Endodermal cell (in vitro differentiated cells): ENCODE results near the gene MLLT6. TPM values are rescaled to one million over a fixed set of nuclear protein-coding genes. Genes with fewer than 3 reads are reported as not detected.

Experiments used
- DNase-seq: peaks from one replicate; pipeline ENCODE4 v3.0.0-alpha.2; 2017
- H3K27ac ChIP-seq: 2 replicates; pipeline ENCODE4 v1.5.1; 2013; ENCODE audit warnings: mild to moderate bottlenecking, low read depth, low read length, moderate library complexity
- H3K27me3 ChIP-seq: 2 replicates; pipeline ENCODE4 v1.6.1; 2013; ENCODE audit warnings: mild to moderate bottlenecking, low read length, moderate library complexity; ENCODE audit not compliant: insufficient read depth, control insufficient read depth, poor library complexity, severe bottlenecking
- H3K36me3 ChIP-seq: 2 replicates; pipeline ENCODE4 v1.7.0; 2013; ENCODE audit warnings: mild to moderate bottlenecking, low read length, moderate library complexity; ENCODE audit not compliant: control insufficient read depth, insufficient read depth
- H3K4me1 ChIP-seq: one replicate; pipeline ENCODE4 v1.7.0; 2013; ENCODE audit warnings: low read length; ENCODE audit not compliant: control insufficient read depth, insufficient read depth
- H3K4me3 ChIP-seq: 2 replicates; pipeline ENCODE4 v1.5.1; 2013; ENCODE audit warnings: mild to moderate bottlenecking, low read length, moderate library complexity
- H3K9ac ChIP-seq: 2 replicates; pipeline ENCODE4 v1.6.1; 2013; ENCODE audit warnings: mild to moderate bottlenecking, low read length, moderate library complexity; ENCODE audit not compliant: poor library complexity, severe bottlenecking; ENCODE audit errors: extremely low read depth
- H3K9me3 ChIP-seq: 2 replicates; pipeline ENCODE4 v1.6.1; 2013; ENCODE audit warnings: mild to moderate bottlenecking, low read length, moderate library complexity; ENCODE audit not compliant: control insufficient read depth
- H3K27ac Mint-ChIP-seq: 2 replicates; pipeline ENCODE4 v1.8.0; 2020; ENCODE audit warnings: mixed read lengths
- H3K27me3 Mint-ChIP-seq: 2 replicates; pipeline ENCODE4 v1.8.0; 2021; ENCODE audit warnings: mild to moderate bottlenecking, mixed read lengths; ENCODE audit not compliant: insufficient read depth
- H3K36me3 Mint-ChIP-seq: 2 replicates; pipeline ENCODE4 v1.8.0; 2020; ENCODE audit warnings: low read depth, mixed read lengths
- H3K4me1 Mint-ChIP-seq: 2 replicates; pipeline ENCODE4 v1.8.0; 2020; ENCODE audit warnings: mixed read lengths
- H3K4me3 Mint-ChIP-seq: 2 replicates; pipeline ENCODE4 v1.8.0; 2020; ENCODE audit warnings: mild to moderate bottlenecking, moderate library complexity, mixed read lengths
- H3K9me3 Mint-ChIP-seq: 2 replicates; pipeline ENCODE4 v1.8.0; 2020; ENCODE audit warnings: mild to moderate bottlenecking, mixed read lengths
- CTCF ChIP-seq: fragments of 200-600 bp; sonication (generic); conservative IDR thresholded peaks from 2 replicates; pipeline ENCODE4 v1.5.0; 2021; ENCODE audit warnings: antibody characterized with exemption, mild to moderate bottlenecking
- WGBS, 2 experiments: methylation state at CpG; one replicate each; pipeline versions ENCODE4 v1.1.5 to v1.1.7; 2013; ENCODE audit warnings: missing lambda C conversion rate in 2 of 2, mixed read lengths in 1 of 2; ENCODE audit not compliant: insufficient coverage in 1 of 2, insufficient read length in 1 of 2; 5-methylcytosine and 5-hydroxymethylcytosine counted together
- total RNA-seq, 2 donors: library from RNA; stranded (reverse); fragmentation: NEBNext Ultra II Directional in 1 of 2; extraction: Animal tissue kit (Norgen Biotek cat#: 25700) in 1 of 2; gene quantifications; 2 replicates in 1 of 2; 3 replicates in 1 of 2; pipeline ENCODE4 v1.2.1, GENCODE V29; 2021

The MLLT6 gene
- total RNA-seq, 2 donors from 2014 or later: 112 to 127 TPM

GRCh38 chr17:38746849-38747462 lies 41.9 kb downstream of the MLLT6 start:
- Mint-ChIP-seq H3K4me1 (peaks cover 47% of the 10 kb centered on the region), H3K4me3 (peak overlapping the region; percentile 92), H3K9me3 (no peaks in the 10 kb centered on the region), H3K27ac (peak overlapping the region; percentile 62), H3K36me3 (peaks cover 21% of the 10 kb centered on the region), H3K27me3 (no peaks in the 10 kb centered on the region)
- no peak overlapping the region for H3K27ac ChIP-seq
- 3 to 7% methylated on average over 2 to 17 of the region's 21 CpGs for WGBS, 2 experiments
- peak; percentile 72 for DNase-seq
- no peak for TF ChIP-seq CTCF
- H3K9me3 ChIP-seq: no peaks in the 10 kb centered on the region
- no peaks in the 10 kb centered on the region for H3K27me3 ChIP-seq
- H3K4me3 ChIP-seq: peak overlapping the region; percentile 95
- peaks cover 15% of the 10 kb centered on the region for H3K36me3 ChIP-seq
- H3K4me1 ChIP-seq: peaks cover 5% of the 10 kb centered on the region
- peak overlapping the region; percentile 73 for H3K9ac ChIP-seq

- H3K4me3 Mint-ChIP-seq: peak overlapping the region; percentile 92
- peaks cover 19% of the 10 kb centered on the region for H3K36me3 Mint-ChIP-seq
- DNase-seq: peak; percentile 85
Observed at GRCh38 chr17:38747463-38748148, 42.5 kb downstream of the MLLT6 start.

More at GRCh38 chr17:38747463-38748148, 42.5 kb downstream of the MLLT6 start:
- Histone ChIP-seq H3K4me3 (peak overlapping the region; percentile 95), H3K27ac (peak overlapping the region; percentile 81), H3K4me1 (peaks cover 5% of the 10 kb centered on the region), H3K27me3 (no peaks in the 10 kb centered on the region), H3K36me3 (peaks cover 9% of the 10 kb centered on the region), H3K9me3 (no peaks in the 10 kb centered on the region), H3K9ac (peak overlapping the region; percentile 73)
- H3K9me3 Mint-ChIP-seq: no peaks in the 10 kb centered on the region
- WGBS, 2 experiments: 0% methylated on average over 58 of the region's 64 CpGs; no CpG with 5 or more reads in 1 of the 2 experiments
- H3K27me3 Mint-ChIP-seq: no peaks in the 10 kb centered on the region
- H3K4me1 Mint-ChIP-seq: peaks cover 41% of the 10 kb centered on the region
- peak; percentile 38 for TF ChIP-seq CTCF
- peak overlapping the region; percentile 87 for H3K27ac Mint-ChIP-seq
